GM21717 (cell line): ENCODE data around the gene PCP2.
"Not testable (repeated sequence)": the region's sequence is repeated elsewhere in the genome, so short reads cannot be mapped to it uniquely, and the experiment has no call there.

Source experiments
- ATAC-seq: cut with Tn5 transposase; IDR thresholded peaks from one replicate; pipeline ENCODE4 v1.9.1; 2021; ENCODE audit warnings: mild to moderate bottlenecking, moderate library complexity; ENCODE audit not compliant: unreplicated experiment

PCP2 gene

GRCh38 chr19:7662657-7663056 lies 29.1 kb upstream of the PCP2 start:
- no peak for ATAC-seq

GRCh38 chr19:7661744-7662538 lies 28.4 kb upstream of the PCP2 start:
- ATAC-seq, result no peak

GRCh38 chr19:7658219-7658686 lies 24.7 kb upstream of the PCP2 start:
- peak; percentile 70 for ATAC-seq

- no peak for ATAC-seq
Observed at GRCh38 chr19:7657131-7657751, 23.7 kb upstream of the PCP2 start.

- ATAC-seq, result no peak
Observed at GRCh38 chr19:7655581-7655980, 22.1 kb upstream of the PCP2 start.

GRCh38 chr19:7654401-7654800 lies 20.9 kb upstream of the PCP2 start:
- no peak for ATAC-seq

GRCh38 chr19:7652061-7652641 lies 18.6 kb upstream of the PCP2 start:
- no peak for ATAC-seq

GRCh38 chr19:7650148-7650547 lies 16.6 kb upstream of the PCP2 start:
- ATAC-seq, result no peak

- no peak for ATAC-seq
Observed at GRCh38 chr19:7648265-7649014, 14.9 kb upstream of the PCP2 start.

- no peak for ATAC-seq
Observed at GRCh38 chr19:7647156-7647555, 13.6 kb upstream of the PCP2 start.

- no peak for ATAC-seq
Observed at GRCh38 chr19:7646426-7646700, 12.8 kb upstream of the PCP2 start.

- ATAC-seq, result no peak
Observed at GRCh38 chr19:7645656-7646425, 12.3 kb upstream of the PCP2 start.

GRCh38 chr19:7645163-7645562 lies 11.6 kb upstream of the PCP2 start:
- ATAC-seq, result no peak

GRCh38 chr19:7644550-7644877 lies 11.0 kb upstream of the PCP2 start:
- ATAC-seq, result no peak

GRCh38 chr19:7643629-7644549 lies 10.4 kb upstream of the PCP2 start:
- not testable (repeated sequence) for ATAC-seq

GRCh38 chr19:7643031-7643415 lies 9.5 kb upstream of the PCP2 start:
- ATAC-seq, result no peak

- no peak for ATAC-seq
Observed at GRCh38 chr19:7642295-7643030, 8.9 kb upstream of the PCP2 start.

GRCh38 chr19:7641290-7642276 lies 8.1 kb upstream of the PCP2 start:
- ATAC-seq, result no peak
